Osteoblast (primary cell): ENCODE results near the gene CAMK2B. TPM values are rescaled to one million over a fixed set of nuclear protein-coding genes. Genes with fewer than 3 reads are reported as not detected.

Experiments
- DNase-seq: peaks from one replicate; pipeline ENCODE4 v3.0.0; 2011; ENCODE audit warnings: low spot score, mixed read lengths; ENCODE audit not compliant: insufficient read length; ENCODE audit errors: missing footprints
- H2AFZ ChIP-seq: 2 replicates; pipeline ENCODE4 v1.6.0; 2011; ENCODE audit warnings: mild to moderate bottlenecking, low read length
- H3K27ac ChIP-seq: 2 replicates; pipeline ENCODE4 v1.5.1; 2011; ENCODE audit warnings: mild to moderate bottlenecking, low read depth, low read length, moderate library complexity
- H3K27me3 ChIP-seq: 2 replicates; pipeline ENCODE4 v1.6.0; 2012; ENCODE audit warnings: mild to moderate bottlenecking, control low read depth, inconsistent platforms, low read length, moderate library complexity; ENCODE audit not compliant: insufficient read depth
- H3K36me3 ChIP-seq: 2 replicates; pipeline ENCODE4 v1.5.1; 2011; ENCODE audit warnings: mild to moderate bottlenecking, low read length, control low read depth, moderate library complexity; ENCODE audit not compliant: insufficient read depth
- H3K4me1 ChIP-seq: 2 replicates; pipeline ENCODE4 v1.5.1; 2011; ENCODE audit warnings: mild to moderate bottlenecking, low read length, control low read depth, moderate library complexity; ENCODE audit not compliant: insufficient read depth
- H3K4me2 ChIP-seq: 2 replicates; pipeline ENCODE4 v1.6.0; 2011; ENCODE audit warnings: mild to moderate bottlenecking, low read length; ENCODE audit not compliant: insufficient read depth
- H3K4me3 ChIP-seq: fragments of 200-600 bp; sonication (generic); 3 replicates; pipeline ENCODE4 v1.5.1; 2012; ENCODE audit warnings: mild to moderate bottlenecking, low read length, inconsistent platforms; ENCODE audit not compliant: insufficient read depth
- H3K79me2 ChIP-seq: 2 replicates; pipeline ENCODE4 v1.6.0; 2012; ENCODE audit warnings: mild to moderate bottlenecking, low read length, control low read depth, inconsistent platforms; ENCODE audit not compliant: insufficient read depth
- H3K9me3 ChIP-seq: 2 replicates; pipeline ENCODE4 v1.5.1; 2011; ENCODE audit warnings: low read depth, low read length, control low read depth
- H4K20me1 ChIP-seq: 2 replicates; pipeline ENCODE4 v1.6.0; 2012; ENCODE audit warnings: mild to moderate bottlenecking, low read length, control low read depth; ENCODE audit not compliant: insufficient read depth
- CTCF ChIP-seq: IDR thresholded peaks from 2 replicates; pipeline ENCODE4 v1.5.1; 2011; ENCODE audit warnings: mild to moderate bottlenecking, low read depth, low read length, moderate library complexity; ENCODE audit errors: extremely low read depth
- total RNA-seq: library from RNA; depleted of rRNA; stranded (reverse); fragments of >200 nt; gene quantifications from 2 replicates; pipeline ENCODE4 v1.2.3, GENCODE V29; 2012

The CAMK2B gene
- total RNA-seq, 1 donor = not detected

DNA sequence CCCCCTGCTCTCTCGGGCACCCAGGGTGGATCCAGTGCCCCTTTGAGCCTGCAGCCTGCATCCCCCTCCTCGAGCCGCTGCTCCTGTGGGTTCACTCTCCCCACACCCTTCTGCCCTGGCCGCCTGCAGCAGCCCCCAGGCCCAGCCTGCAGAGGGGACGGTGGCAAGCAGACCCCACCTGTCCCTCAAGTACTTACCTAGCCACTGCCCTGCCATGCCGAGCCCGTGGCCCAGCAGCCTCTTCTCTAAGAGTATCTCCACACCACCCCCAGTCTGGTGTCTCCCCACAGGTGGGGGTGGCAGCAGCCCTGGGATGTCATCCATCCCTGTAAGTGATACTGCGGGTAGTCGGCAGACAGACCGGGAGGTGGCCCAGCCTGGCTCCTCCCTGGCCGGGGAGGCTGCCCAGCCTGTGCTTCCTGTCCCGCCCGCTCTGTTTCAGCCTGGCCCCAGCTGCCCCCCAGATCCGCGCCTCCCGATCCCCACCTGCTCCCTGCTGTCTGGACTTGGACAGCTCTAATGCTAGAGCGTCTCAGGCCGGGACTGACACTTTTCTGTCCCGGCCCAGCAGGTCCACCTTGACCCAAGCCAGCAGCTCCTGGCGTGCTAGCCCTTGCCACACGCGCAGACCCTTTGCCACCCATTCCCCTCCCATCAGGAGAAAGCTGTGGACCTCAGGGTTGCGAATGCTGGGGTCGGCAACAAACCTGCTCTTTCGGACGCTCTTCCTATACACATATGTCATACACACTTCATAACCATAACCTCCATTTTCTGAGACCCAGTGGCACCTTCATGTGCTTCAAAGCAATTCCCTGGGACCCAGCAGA lies 99.6 kb downstream of the CAMK2B start:
- Histone ChIP-seq H3K27ac (no peak overlapping the region), H3K4me1 (no peaks in the 10 kb centered on the region), H3K36me3 (no peaks in the 10 kb centered on the region), H3K4me2 (no peak overlapping the region), H3K9me3 (no peaks in the 10 kb centered on the region), H3K27me3 (peaks cover 18% of the 10 kb centered on the region), H2AFZ (no peak overlapping the region), H3K79me2 (no peaks in the 10 kb centered on the region), H3K4me3 (no peak overlapping the region), H4K20me1 (no peaks in the 10 kb centered on the region)
- no peak for TF ChIP-seq CTCF
- DNase-seq = no peak

- Histone ChIP-seq H3K79me2 (no peaks in the 10 kb centered on the region), H4K20me1 (no peaks in the 10 kb centered on the region), H3K27me3 (peaks cover 18% of the 10 kb centered on the region), H2AFZ (no peak overlapping the region), H3K4me3 (no peak overlapping the region), H3K4me2 (no peak overlapping the region), H3K9me3 (no peaks in the 10 kb centered on the region), H3K4me1 (no peaks in the 10 kb centered on the region), H3K36me3 (no peaks in the 10 kb centered on the region), H3K27ac (no peak overlapping the region)
- TF ChIP-seq CTCF = no peak
- no peak for DNase-seq
Observed at GRCh38 chr7:44224974-44225565, 100.3 kb downstream of the CAMK2B start.

GRCh38 chr7:44224080-44224973 lies 101.1 kb downstream of the CAMK2B start:
- no peak for DNase-seq
- Histone ChIP-seq H2AFZ (no peak overlapping the region), H3K4me1 (no peaks in the 10 kb centered on the region), H3K27ac (no peak overlapping the region), H3K4me2 (no peak overlapping the region), H3K79me2 (no peaks in the 10 kb centered on the region), H3K36me3 (no peaks in the 10 kb centered on the region), H3K4me3 (no peak overlapping the region), H3K27me3 (peaks cover 18% of the 10 kb centered on the region), H3K9me3 (no peaks in the 10 kb centered on the region), H4K20me1 (no peaks in the 10 kb centered on the region)
- no peak for TF ChIP-seq CTCF
